Purkinje cell (primary cell): Measurements from ENCODE around the gene TMEM237. TPM values are rescaled to one million over a fixed set of nuclear protein-coding genes. Genes with fewer than 3 reads are reported as not detected.

Source experiments
- polyA plus RNA-seq: library from polyadenylated mRNA; unstranded; fragments of >200 nt; fragmentation: Nextera tagmentation; gene quantifications from 2 replicates; pipeline ENCODE4 v1.2.1, GENCODE V29; 2014

The TMEM237 gene, protein sequence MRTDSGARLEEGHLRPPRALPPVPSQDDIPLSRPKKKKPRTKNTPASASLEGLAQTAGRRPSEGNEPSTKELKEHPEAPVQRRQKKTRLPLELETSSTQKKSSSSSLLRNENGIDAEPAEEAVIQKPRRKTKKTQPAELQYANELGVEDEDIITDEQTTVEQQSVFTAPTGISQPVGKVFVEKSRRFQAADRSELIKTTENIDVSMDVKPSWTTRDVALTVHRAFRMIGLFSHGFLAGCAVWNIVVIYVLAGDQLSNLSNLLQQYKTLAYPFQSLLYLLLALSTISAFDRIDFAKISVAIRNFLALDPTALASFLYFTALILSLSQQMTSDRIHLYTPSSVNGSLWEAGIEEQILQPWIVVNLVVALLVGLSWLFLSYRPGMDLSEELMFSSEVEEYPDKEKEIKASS
- polyA plus RNA-seq, result 58.1 and 65.9 TPM in 2 replicates

DNA sequence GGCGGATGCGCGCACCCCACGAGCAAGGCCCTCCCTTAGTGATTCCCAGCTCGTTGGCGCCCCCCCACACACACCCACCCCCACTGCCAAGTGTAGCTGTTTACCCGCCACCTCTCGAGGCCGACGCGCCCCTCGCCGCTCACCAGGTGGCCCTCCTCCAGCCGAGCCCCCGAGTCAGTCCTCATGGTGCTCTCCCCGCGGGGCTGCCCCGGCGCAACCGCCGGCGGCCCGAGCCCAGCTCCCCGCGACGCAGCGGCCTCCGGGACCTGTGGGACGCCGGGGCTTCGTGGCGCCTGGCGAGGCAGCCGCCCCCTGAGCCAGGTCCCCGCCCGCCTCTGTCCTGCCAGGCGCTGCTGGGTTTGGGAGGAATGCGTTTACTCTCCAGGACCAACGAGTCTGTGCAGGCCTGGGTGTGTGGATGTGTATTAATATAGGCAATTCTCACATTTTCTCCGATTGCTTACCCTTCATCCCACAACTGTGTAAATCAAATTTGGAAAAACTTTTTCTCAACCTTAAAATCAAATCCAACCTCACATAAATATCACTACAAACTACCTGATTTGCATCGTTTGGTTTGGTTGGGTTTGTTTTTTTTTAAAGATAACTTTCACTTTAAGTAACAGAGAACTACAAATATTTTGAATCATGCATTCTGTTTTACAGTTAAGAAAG lies at the start of gene TMEM237:
TMEM237 (minus strand) TSS at position 288 of the 675 bp plus-strand sequence; CDS start at position 185, 103 bp downstream.

Other genes starting within 250 kb of the TMEM237 start
- 5.6 and 12.1 TPM in 2 replicates for gene TRAK2, start 192.0 kb downstream of the TMEM237 start, polyA plus RNA-seq
- 23.8 and 26.3 TPM in 2 replicates for gene STRADB, start 191.8 kb downstream of the TMEM237 start, polyA plus RNA-seq
- 0.42 and 1.4 TPM in 2 replicates for gene MPP4, start 55.1 kb upstream of the TMEM237 start, polyA plus RNA-seq
- 15.8 and 18.0 TPM in 2 replicates for gene ALS2, start 137.4 kb upstream of the TMEM237 start, polyA plus RNA-seq
- not detected in 2 replicates for gene CDK15, start 163.0 kb upstream of the TMEM237 start, polyA plus RNA-seq